ENCODE results near the gene EPB41L4A.

DNA sequence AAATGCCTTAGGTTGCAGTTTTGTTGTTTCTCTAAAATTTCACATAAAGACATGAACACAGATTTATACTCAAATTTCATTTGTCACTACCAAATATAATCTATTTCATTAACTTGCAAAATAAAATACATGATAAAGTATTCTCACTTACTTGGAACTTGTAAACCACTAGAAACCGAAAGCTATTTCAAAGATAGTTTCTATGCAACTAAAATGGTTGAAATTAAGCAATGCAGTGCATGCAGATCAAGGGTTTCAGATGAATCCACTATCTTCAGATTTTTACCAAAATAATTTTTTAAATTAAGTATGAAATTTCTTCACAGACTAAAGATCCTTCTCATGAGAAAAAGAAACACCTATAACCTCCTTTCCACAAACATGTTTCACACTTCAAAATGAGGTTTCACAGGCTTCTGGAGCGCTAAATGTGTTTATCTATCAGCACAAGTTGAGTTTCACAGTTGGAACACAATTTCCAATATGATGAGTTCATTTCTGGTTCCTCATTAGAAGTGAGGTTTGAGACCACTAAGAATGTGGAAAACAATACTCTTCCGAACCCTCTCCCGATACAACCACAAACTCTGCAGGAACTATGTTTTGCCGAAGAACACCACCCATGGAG, 63.9 kb downstream of the EPB41L4A start:
- TF ChIP-seq, protein P1, sequence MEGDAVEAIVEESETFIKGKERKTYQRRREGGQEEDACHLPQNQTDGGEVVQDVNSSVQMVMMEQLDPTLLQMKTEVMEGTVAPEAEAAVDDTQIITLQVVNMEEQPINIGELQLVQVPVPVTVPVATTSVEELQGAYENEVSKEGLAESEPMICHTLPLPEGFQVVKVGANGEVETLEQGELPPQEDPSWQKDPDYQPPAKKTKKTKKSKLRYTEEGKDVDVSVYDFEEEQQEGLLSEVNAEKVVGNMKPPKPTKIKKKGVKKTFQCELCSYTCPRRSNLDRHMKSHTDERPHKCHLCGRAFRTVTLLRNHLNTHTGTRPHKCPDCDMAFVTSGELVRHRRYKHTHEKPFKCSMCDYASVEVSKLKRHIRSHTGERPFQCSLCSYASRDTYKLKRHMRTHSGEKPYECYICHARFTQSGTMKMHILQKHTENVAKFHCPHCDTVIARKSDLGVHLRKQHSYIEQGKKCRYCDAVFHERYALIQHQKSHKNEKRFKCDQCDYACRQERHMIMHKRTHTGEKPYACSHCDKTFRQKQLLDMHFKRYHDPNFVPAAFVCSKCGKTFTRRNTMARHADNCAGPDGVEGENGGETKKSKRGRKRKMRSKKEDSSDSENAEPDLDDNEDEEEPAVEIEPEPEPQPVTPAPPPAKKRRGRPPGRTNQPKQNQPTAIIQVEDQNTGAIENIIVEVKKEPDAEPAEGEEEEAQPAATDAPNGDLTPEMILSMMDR (IDR thresholded peaks at IDR 0.05): no peak
- TF ChIP-seq POLR2A (IDR thresholded peaks at IDR 0.05): no peak

Data from adrenal gland (tissue), 5 donors.